IMR-90 (cell line): ENCODE data around the gene GRHL3. TPM values are rescaled to one million over a fixed set of nuclear protein-coding genes. Genes with fewer than 3 reads are reported as not detected.

Source experiments
- ATAC-seq: fragments of 200-7000 bp; cut with Tn5 transposase; 2 replicates; pipeline ENCODE4 v1.9.1; 2020; ENCODE audit warnings: low read depth, mild to moderate bottlenecking, moderate library complexity
- BruUV-seq: library from RNA; stranded (reverse); fragments of 400-500 nt; replicated peaks from 2 replicates; lab custom pipeline; 2021; lab: Mats Ljungman, UMichigan
- CTCF ChIA-PET: fragments of 300-600 bp; formaldehyde crosslinking; extraction: SDS; loops from one replicate; lab custom pipeline; 2021; ENCODE audit warnings: antibody characterized with exemption; lab: Yijun Ruan, JAX
- POLR2A ChIA-PET: fragments of 300-600 bp; sonication (Branson Sonifier 250); formaldehyde crosslinking; loops from one replicate; lab custom pipeline; 2022; ENCODE audit warnings: antibody characterized with exemption; ENCODE audit not compliant: unreplicated experiment; lab: Charles Lee
- DNase-seq: peaks from one replicate; pipeline ENCODE4 v3.0.0; 2013
- H2AFZ ChIP-seq: replicated peaks from 2 replicates; pipeline ENCODE3; 2013; ENCODE audit warnings: low read length, mild to moderate bottlenecking; ENCODE audit not compliant: poor library complexity
- H2AK5ac ChIP-seq: 2 replicates; pipeline ENCODE4 v1.6.1; 2013; ENCODE audit warnings: low read depth, low read length, inconsistent platforms
- H2AK9ac ChIP-seq: replicated peaks from 2 replicates; pipeline ENCODE3; 2013; ENCODE audit warnings: mild to moderate bottlenecking, low read depth, low read length, moderate library complexity; ENCODE audit not compliant: poor library complexity
- H2BK120ac ChIP-seq: 2 replicates; pipeline ENCODE4 v1.6.1; 2013; ENCODE audit warnings: low read depth, low read length, inconsistent platforms
- H2BK15ac ChIP-seq: 3 replicates; pipeline ENCODE4 v1.6.1; 2013; ENCODE audit warnings: low read depth, low read length, inconsistent platforms
- H2BK20ac ChIP-seq: 2 replicates; pipeline ENCODE4 v1.6.1; 2013; ENCODE audit warnings: low read depth, mild to moderate bottlenecking, inconsistent platforms, low read length, moderate library complexity
- H2BK5ac ChIP-seq: 2 replicates; pipeline ENCODE4 v1.6.1; 2013; ENCODE audit warnings: mild to moderate bottlenecking, low read depth, low read length, inconsistent platforms; ENCODE audit not compliant: poor library complexity, severe bottlenecking
- H3K14ac ChIP-seq: replicated peaks from 2 replicates; pipeline ENCODE4 v1.6.1; 2013; ENCODE audit warnings: low read depth, low read length, inconsistent platforms
- H3K18ac ChIP-seq: 2 replicates; pipeline ENCODE4 v1.6.1; 2013; ENCODE audit warnings: low read depth, low read length, control low read depth
- H3K23ac ChIP-seq: 2 replicates; pipeline ENCODE4 v1.6.1; 2013; ENCODE audit warnings: low read depth, low read length, inconsistent platforms
- H3K27ac ChIP-seq: 2 replicates; pipeline ENCODE4 v1.5.1; 2013; ENCODE audit warnings: mild to moderate bottlenecking, control low read depth, low read length; ENCODE audit not compliant: insufficient read depth
- H3K27me3 ChIP-seq: 2 replicates; pipeline ENCODE4 v1.6.1; 2013; ENCODE audit warnings: low read length; ENCODE audit not compliant: control insufficient read depth, insufficient read depth
- H3K36me3 ChIP-seq: 2 replicates; pipeline ENCODE4 v1.6.1; 2013; ENCODE audit warnings: low read length, mixed read lengths; ENCODE audit not compliant: control insufficient read depth, insufficient read depth
- H3K4ac ChIP-seq: 2 replicates; pipeline ENCODE4 v1.6.1; 2013; ENCODE audit warnings: low read depth, low read length, inconsistent platforms
- H3K4me1 ChIP-seq: 2 replicates; pipeline ENCODE4 v1.6.1; 2013; ENCODE audit warnings: low read length, mixed read lengths; ENCODE audit not compliant: control insufficient read depth, insufficient read depth
- H3K4me2 ChIP-seq: 2 replicates; pipeline ENCODE4 v1.6.1; 2013; ENCODE audit warnings: low read depth, mild to moderate bottlenecking, control low read depth, low read length, moderate library complexity
- H3K4me3 ChIP-seq: 2 replicates; pipeline ENCODE4 v1.5.1; 2013; ENCODE audit warnings: low read depth, mild to moderate bottlenecking, control low read depth, low read length, moderate library complexity; ENCODE audit not compliant: insufficient read depth
- H3K56ac ChIP-seq: 2 replicates; pipeline ENCODE4 v1.6.1; 2013; ENCODE audit warnings: low read length, inconsistent platforms; ENCODE audit not compliant: insufficient read depth; ENCODE audit errors: extremely low read depth
- H3K79me1 ChIP-seq, 2 experiments: 2 replicates each; pipeline ENCODE4 v1.6.1; 2013; ENCODE audit warnings: low read length in 2 of 2, inconsistent platforms in 1 of 2, low read depth in 1 of 2
- H3K9ac ChIP-seq: 2 replicates; pipeline ENCODE4 v1.6.1; 2013; ENCODE audit warnings: low read depth, low read length, control low read depth
- H3K9me1 ChIP-seq: 2 replicates; pipeline ENCODE4 v1.6.1; 2013; ENCODE audit warnings: low read length, inconsistent platforms; ENCODE audit not compliant: insufficient read depth
- H3K9me3 ChIP-seq: 2 replicates; pipeline ENCODE4 v1.6.1; 2013; ENCODE audit warnings: low read length; ENCODE audit not compliant: control insufficient read depth, insufficient read depth
- H4K20me1 ChIP-seq: 2 replicates; pipeline ENCODE4 v1.6.1; 2013; ENCODE audit warnings: low read length, inconsistent platforms; ENCODE audit not compliant: insufficient read depth
- H4K5ac ChIP-seq: 2 replicates; pipeline ENCODE4 v1.6.1; 2013; ENCODE audit warnings: mild to moderate bottlenecking, low read depth, low read length, control low read depth
- H4K8ac ChIP-seq, 2 experiments: 2 replicates each; pipeline ENCODE4 v1.6.1; 2013; ENCODE audit warnings: low read depth in 2 of 2, low read length in 2 of 2, control low read depth in 1 of 2, inconsistent platforms in 1 of 2
- H4K91ac ChIP-seq: 2 replicates; pipeline ENCODE4 v1.6.1; 2013; ENCODE audit warnings: low read depth, low read length, inconsistent platforms; ENCODE audit not compliant: insufficient read depth
- BHLHE40 ChIP-seq: fragments of 150-350 bp; IDR thresholded peaks from 2 replicates; pipeline ENCODE4 v1.6.1; 2016; ENCODE audit warnings: mild to moderate bottlenecking, low read depth, low read length
- CEBPB ChIP-seq: IDR thresholded peaks from 2 replicates; pipeline ENCODE4 v1.6.1; 2012; ENCODE audit warnings: low read depth, low read length, improper control_type of control experiment
- CHD1 ChIP-seq: IDR thresholded peaks from 2 replicates; pipeline ENCODE4 v1.6.1; 2012; ENCODE audit warnings: low read depth, low read length, improper control_type of control experiment
- FOS ChIP-seq: fragments of 150-350 bp; IDR thresholded peaks from 2 replicates; pipeline ENCODE4 v1.6.1; 2016; ENCODE audit warnings: low read depth, low read length
- MAFK ChIP-seq: IDR thresholded peaks from 2 replicates; pipeline ENCODE4 v1.6.1; 2012; ENCODE audit warnings: low read depth, low read length, improper control_type of control experiment
- MAZ ChIP-seq: IDR thresholded peaks from 2 replicates; pipeline ENCODE4 v1.6.1; 2012; ENCODE audit warnings: low read depth, mild to moderate bottlenecking, low read length, improper control_type of control experiment, moderate library complexity, borderline replicate concordance
- NFE2L2 ChIP-seq: fragments of 150-350 bp; IDR thresholded peaks from 2 replicates; pipeline ENCODE4 v1.6.1; 2016; ENCODE audit warnings: low read depth, mild to moderate bottlenecking, low read length
- POLR2A ChIP-seq: IDR thresholded peaks from 2 replicates; pipeline ENCODE4 v1.6.1; 2012; ENCODE audit warnings: mild to moderate bottlenecking, low read depth, low read length
- RAD21 ChIP-seq: IDR thresholded peaks from 2 replicates; pipeline ENCODE4 v1.6.1; 2012; ENCODE audit warnings: low read length, improper control_type of control experiment
- SMC3 ChIP-seq: fragments of 150-350 bp; IDR thresholded peaks from 2 replicates; pipeline ENCODE4 v1.6.1; 2016; ENCODE audit warnings: low read depth, mild to moderate bottlenecking, antibody characterized with exemption, low read length, moderate library complexity
- WGBS, 2 experiments: methylation state at CpG; one replicate each; pipeline versions ENCODE4 v1.1.5 to v1.1.7; 2013; ENCODE audit warnings: missing lambda C conversion rate in 2 of 2; ENCODE audit not compliant: insufficient read length in 1 of 2; ENCODE audit errors: extremely low coverage in 2 of 2; 5-methylcytosine and 5-hydroxymethylcytosine counted together
- dilution Hi-C: fragments of 300-500 bp; cut with HindIII; formaldehyde crosslinking; loops from one replicate; pipeline ENCODE4 v1.14.3; 2018; ENCODE audit warnings: low sequenced_read_pairs; ENCODE audit not compliant: unreplicated experiment
- in situ Hi-C: fragments of 300-500 bp; cut with MboI; formaldehyde crosslinking; loops from 3 replicates; pipeline ENCODE4 v1.14.3; 2019; ENCODE audit warnings: low sequenced_read_pairs, inconsistent platforms, mixed read lengths
- intact Hi-C: fragments of 100-400 bp; cut with micrococcal nuclease; formaldehyde crosslinking; loops from 2 replicates; pipeline ENCODE4 v1.10.0; 2022
- polyA plus RNA-seq, 3 experiments: library from polyadenylated mRNA; depleted of rRNA; stranded (reverse); fragments of >200 nt; gene quantifications; 2 replicates each; pipeline ENCODE4 v1.2.3, GENCODE V29; 2012; ENCODE audit warnings: low replicate concordance in 1 of 3
- total RNA-seq: library from RNA; depleted of rRNA; stranded (reverse); fragments of >200 nt; gene quantifications from 2 replicates; pipeline ENCODE4 v1.2.3, GENCODE V29; 2012
- TF ChIP-seq, protein P1 (sequence below): fragments of 150-350 bp; IDR thresholded peaks from 2 replicates; pipeline ENCODE4 v1.6.1; 2017; ENCODE audit warnings: mild to moderate bottlenecking, antibody characterized with exemption, low read length, low read depth
- TF ChIP-seq, protein P2 (sequence below): fragments of 150-350 bp; IDR thresholded peaks from 2 replicates; pipeline ENCODE4 v1.6.1; 2016; ENCODE audit warnings: low read depth, mild to moderate bottlenecking, low read length, moderate library complexity, borderline replicate concordance
- TF ChIP-seq, protein P3 (sequence below): conservative IDR thresholded peaks from 2 replicates; pipeline ENCODE4 v1.5.1; 2012; ENCODE audit warnings: mild to moderate bottlenecking, low read depth, low read length, improper control_type of control experiment

The GRHL3 gene
- total and polyA plus RNA-seq, 2 of the 4 experiments (the other 2 are of a cell fraction) = not detected

DNA sequence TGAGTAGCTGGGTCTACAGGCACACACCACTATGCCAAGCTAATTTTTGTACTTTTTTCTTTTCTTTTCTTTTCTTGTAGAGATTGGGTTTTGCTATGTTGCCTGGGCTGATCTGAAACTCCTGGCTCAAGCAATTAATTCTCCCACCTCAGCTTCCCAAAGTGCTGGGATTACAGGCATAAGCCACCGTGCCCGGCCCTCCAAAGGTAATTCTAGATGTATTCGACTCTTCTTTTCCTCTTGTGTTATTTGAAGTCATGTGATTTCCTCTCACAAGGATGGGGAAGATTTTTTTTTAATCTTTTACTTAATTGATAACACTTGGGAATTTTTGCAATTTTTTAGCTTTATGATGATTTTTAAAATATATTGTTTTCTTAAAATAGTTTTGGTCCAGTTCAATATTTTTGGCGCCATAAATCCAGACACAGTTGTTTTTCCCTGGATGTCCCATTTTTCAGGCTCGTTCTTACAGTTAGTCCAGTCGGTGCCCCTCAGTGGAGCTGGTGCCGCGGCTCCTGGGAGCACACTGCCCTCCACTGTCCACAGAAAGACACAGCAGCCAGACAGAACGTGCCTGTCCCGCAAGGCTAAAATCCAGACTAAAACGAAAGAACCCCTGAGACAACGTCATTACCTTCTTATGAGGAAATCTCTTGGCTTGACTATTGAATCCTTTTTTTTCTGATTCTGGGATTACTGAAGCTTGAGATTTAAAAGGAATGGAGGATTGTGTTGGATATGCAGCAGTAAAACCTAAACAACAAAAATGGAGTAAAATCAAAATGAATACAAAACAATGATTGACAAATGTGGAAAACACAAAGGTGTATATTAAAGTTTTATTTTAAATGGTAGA lies 72.0 kb downstream of the GRHL3 start:
- Histone ChIP-seq H2BK20ac (no peak overlapping the region), H2AK9ac (peak overlapping the region; percentile 22), H3K9me3 (no peaks in the 10 kb centered on the region), H3K9me1 (0 out of 2 replicates have a peak, but pooled peaks cover 3% of the 10 kb centered on the region), H2AFZ (peak overlapping the region; percentile 4), H4K20me1 (no peaks in the 10 kb centered on the region), H3K14ac (0 out of 2 replicates have a peak overlapping the region, but pooled peaks have one; percentile 1), H2AK5ac (no peak overlapping the region), H3K36me3 (no peaks in the 10 kb centered on the region), H4K91ac (no peak overlapping the region), H3K56ac (no peak overlapping the region), H3K27ac (no peak overlapping the region), H3K79me1 (peaks cover 0 to 22% of the 10 kb centered on the region in 2 experiments; a peak in 1 of 4 replicates), H4K5ac (no peak overlapping the region), H2BK15ac (no peak overlapping the region), H3K4ac (no peak overlapping the region), H3K4me2 (peak overlapping the region; percentile 64; the same call in 1 of the 2 replicates), H3K27me3 (no peaks in the 10 kb centered on the region), H3K18ac (no peak overlapping the region), H3K23ac (no peak overlapping the region), H3K4me3 (no peak overlapping the region), H3K4me1 (peaks cover 6% of the 10 kb centered on the region), H2BK120ac (no peak overlapping the region), H3K9ac (no peak overlapping the region), H4K8ac (peak overlapping the region in 1 of 2 experiments; percentile 27; a peak in 1 of 4 replicates), H2BK5ac (no peak overlapping the region)
- dilution Hi-C loops = no loop called here
- in situ Hi-C loops = loop anchor here (5.0 to 10.0 kb wide), 2 partner anchors 189 to 244 kb away; no protein-coding TSS in a partner anchor
- peak; percentile 89 for ATAC-seq
- CTCF ChIA-PET = interaction anchor here (0.6 to 5.2 kb wide), 24 partner anchors 8 to 344 kb away, joined by 3 to 170 read pairs (median 4); partner anchors contain the start of gene STPG1
- intact Hi-C loops = loop anchor here (1.0 to 10.0 kb wide), 5 partner anchors 189 to 320 kb away; no protein-coding TSS in a partner anchor
- TF ChIP-seq RAD21 (peak; percentile 99), FOS (no peak), MAFK (no peak), CHD1 (no peak; the same call in 1 of the 2 replicates), CEBPB (peak; percentile 39; the same call in 1 of the 2 replicates), BHLHE40 (peak; percentile 73), MAZ (no peak), SMC3 (peak; percentile 99), POLR2A (peak; percentile 58; the same call in 1 of the 2 replicates), NFE2L2 (no peak)
- TF ChIP-seq, protein P1, sequence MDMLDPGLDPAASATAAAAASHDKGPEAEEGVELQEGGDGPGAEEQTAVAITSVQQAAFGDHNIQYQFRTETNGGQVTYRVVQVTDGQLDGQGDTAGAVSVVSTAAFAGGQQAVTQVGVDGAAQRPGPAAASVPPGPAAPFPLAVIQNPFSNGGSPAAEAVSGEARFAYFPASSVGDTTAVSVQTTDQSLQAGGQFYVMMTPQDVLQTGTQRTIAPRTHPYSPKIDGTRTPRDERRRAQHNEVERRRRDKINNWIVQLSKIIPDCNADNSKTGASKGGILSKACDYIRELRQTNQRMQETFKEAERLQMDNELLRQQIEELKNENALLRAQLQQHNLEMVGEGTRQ = no peak
- TF ChIP-seq, protein P2, sequence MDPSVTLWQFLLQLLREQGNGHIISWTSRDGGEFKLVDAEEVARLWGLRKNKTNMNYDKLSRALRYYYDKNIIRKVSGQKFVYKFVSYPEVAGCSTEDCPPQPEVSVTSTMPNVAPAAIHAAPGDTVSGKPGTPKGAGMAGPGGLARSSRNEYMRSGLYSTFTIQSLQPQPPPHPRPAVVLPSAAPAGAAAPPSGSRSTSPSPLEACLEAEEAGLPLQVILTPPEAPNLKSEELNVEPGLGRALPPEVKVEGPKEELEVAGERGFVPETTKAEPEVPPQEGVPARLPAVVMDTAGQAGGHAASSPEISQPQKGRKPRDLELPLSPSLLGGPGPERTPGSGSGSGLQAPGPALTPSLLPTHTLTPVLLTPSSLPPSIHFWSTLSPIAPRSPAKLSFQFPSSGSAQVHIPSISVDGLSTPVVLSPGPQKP = no peak
- TF ChIP-seq, protein P3, sequence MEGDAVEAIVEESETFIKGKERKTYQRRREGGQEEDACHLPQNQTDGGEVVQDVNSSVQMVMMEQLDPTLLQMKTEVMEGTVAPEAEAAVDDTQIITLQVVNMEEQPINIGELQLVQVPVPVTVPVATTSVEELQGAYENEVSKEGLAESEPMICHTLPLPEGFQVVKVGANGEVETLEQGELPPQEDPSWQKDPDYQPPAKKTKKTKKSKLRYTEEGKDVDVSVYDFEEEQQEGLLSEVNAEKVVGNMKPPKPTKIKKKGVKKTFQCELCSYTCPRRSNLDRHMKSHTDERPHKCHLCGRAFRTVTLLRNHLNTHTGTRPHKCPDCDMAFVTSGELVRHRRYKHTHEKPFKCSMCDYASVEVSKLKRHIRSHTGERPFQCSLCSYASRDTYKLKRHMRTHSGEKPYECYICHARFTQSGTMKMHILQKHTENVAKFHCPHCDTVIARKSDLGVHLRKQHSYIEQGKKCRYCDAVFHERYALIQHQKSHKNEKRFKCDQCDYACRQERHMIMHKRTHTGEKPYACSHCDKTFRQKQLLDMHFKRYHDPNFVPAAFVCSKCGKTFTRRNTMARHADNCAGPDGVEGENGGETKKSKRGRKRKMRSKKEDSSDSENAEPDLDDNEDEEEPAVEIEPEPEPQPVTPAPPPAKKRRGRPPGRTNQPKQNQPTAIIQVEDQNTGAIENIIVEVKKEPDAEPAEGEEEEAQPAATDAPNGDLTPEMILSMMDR = peak; percentile 98
- 0% methylated on average over 2 of the region's 12 CpGs; no CpG with 5 or more reads in 1 of the 2 experiments for WGBS, 2 experiments
- POLR2A ChIA-PET = no interaction called here
- no TSS peak for BruUV-seq
- peak; percentile 86 for DNase-seq
